Chondrocyte (in vitro differentiated cells): ENCODE results near the gene NAXD. TPM values are rescaled to one million over a fixed set of nuclear protein-coding genes. Genes with fewer than 3 reads are reported as not detected.

Experiments used
- DNase-seq: peaks from one replicate; pipeline ENCODE4 v3.0.0; 2021; ENCODE audit warnings: mixed read lengths, low spot score
- H3K27ac Mint-ChIP-seq: one replicate; pipeline ENCODE4 v1.8.0; 2021; ENCODE audit warnings: mild to moderate bottlenecking, moderate library complexity, mixed read lengths; ENCODE audit not compliant: unreplicated experiment
- H3K27me3 Mint-ChIP-seq: 2 replicates; pipeline ENCODE4 v1.8.0; 2021; ENCODE audit warnings: low read depth, mixed read lengths
- H3K36me3 Mint-ChIP-seq: 2 replicates; pipeline ENCODE4 v1.8.0; 2021; ENCODE audit warnings: low read depth, mixed read lengths
- H3K4me1 Mint-ChIP-seq: 2 replicates; pipeline ENCODE4 v1.8.0; 2021; ENCODE audit warnings: low read depth, mild to moderate bottlenecking, mixed read lengths
- H3K4me3 Mint-ChIP-seq: one replicate; pipeline ENCODE4 v1.8.0; 2021; ENCODE audit warnings: mild to moderate bottlenecking, moderate library complexity, mixed read lengths; ENCODE audit not compliant: unreplicated experiment
- H3K9me3 Mint-ChIP-seq: 2 replicates; pipeline ENCODE4 v1.8.0; 2021; ENCODE audit warnings: low read depth, mixed read lengths
- total RNA-seq: library from RNA; stranded (reverse); gene quantifications from 3 replicates; pipeline ENCODE4 v1.2.1, GENCODE V29; 2021
- TF ChIP-seq, protein P1 (sequence below): fragments of 200-600 bp; sonication (generic); IDR thresholded peaks from 2 replicates; pipeline ENCODE4 v1.5.0; 2021; ENCODE audit warnings: antibody characterized with exemption, mild to moderate bottlenecking, moderate library complexity

NAXD gene
- total RNA-seq, 1 donor from 2014 or later: 27.1 TPM

DNA sequence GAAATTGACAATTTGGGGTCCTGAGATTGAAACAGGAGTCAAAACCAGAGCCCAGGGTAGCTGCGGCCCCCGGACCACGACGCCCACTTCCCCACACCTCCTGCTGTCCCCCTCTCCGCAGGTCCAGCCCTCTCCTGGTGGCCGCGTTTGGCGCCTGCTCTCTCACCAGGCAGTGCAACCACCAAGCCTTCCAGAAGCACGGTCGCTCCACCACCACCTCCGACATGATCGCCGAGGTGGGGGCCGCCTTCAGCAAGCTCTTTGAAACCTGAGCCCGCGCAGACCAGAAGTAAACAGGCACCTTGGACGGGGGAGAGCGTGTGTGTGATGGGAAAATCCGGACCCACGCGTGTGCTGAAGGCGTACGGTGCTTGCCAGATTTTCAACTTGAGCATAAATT, 22.9 kb downstream of the NAXD start:
- Mint-ChIP-seq H3K27me3 (no peaks in the 10 kb centered on the region), H3K4me3 (no peak overlapping the region), H3K27ac (no peak overlapping the region), H3K36me3 (peaks cover 24% of the 10 kb centered on the region), H3K9me3 (no peaks in the 10 kb centered on the region), H3K4me1 (peaks cover 24% of the 10 kb centered on the region)
- TF ChIP-seq, protein P1, sequence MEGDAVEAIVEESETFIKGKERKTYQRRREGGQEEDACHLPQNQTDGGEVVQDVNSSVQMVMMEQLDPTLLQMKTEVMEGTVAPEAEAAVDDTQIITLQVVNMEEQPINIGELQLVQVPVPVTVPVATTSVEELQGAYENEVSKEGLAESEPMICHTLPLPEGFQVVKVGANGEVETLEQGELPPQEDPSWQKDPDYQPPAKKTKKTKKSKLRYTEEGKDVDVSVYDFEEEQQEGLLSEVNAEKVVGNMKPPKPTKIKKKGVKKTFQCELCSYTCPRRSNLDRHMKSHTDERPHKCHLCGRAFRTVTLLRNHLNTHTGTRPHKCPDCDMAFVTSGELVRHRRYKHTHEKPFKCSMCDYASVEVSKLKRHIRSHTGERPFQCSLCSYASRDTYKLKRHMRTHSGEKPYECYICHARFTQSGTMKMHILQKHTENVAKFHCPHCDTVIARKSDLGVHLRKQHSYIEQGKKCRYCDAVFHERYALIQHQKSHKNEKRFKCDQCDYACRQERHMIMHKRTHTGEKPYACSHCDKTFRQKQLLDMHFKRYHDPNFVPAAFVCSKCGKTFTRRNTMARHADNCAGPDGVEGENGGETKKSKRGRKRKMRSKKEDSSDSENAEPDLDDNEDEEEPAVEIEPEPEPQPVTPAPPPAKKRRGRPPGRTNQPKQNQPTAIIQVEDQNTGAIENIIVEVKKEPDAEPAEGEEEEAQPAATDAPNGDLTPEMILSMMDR: no peak
- no peak for DNase-seq

DNA sequence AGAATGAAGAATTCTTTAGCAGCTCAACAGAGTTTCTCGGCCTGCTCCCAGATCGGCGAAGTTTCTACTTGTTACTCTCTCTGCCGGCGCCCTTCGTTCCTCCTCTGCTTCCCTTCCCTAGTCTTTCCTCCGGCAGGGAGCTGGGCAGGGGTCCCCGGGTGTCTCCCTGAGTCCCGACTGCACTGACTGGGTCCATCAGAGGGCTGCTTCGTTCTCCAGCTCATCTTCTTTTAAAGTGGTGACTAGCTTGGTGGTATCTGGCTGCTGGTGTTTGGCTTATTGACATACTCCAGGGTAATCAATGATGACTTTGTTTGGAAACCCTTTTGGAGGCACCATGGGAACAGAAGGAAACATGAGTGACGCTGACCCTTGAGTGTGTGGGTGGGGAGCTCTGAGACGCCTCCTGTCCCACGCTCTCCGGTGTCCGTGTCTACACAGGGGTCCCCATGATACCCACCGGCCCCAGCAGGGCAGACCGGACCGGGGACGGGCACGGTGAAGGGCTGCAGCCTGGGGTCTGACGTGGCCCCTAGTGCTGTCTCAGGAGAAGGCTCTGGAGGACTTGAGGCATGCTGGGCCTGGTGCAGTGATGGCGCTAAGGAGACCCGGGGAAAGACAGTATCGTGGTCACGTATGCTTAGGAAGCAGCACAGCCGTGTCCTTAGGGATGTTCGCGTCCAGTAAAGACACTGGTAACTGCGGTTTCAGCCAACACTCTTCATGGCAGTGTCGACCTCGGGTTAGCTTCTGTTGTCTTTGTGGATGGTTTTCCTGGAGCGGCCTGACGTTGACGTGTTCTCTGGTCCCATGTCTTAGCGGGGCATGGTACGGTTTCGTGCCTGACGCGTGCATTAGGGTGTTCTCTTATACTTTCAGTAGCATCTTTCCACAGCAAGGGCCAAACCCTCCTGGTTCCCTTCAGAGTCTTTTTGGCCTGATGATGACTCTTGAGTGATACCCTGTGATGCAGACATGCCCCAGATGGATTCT, 23.8 kb downstream of the NAXD start:
- Mint-ChIP-seq H3K27me3 (no peaks in the 10 kb centered on the region), H3K9me3 (no peaks in the 10 kb centered on the region), H3K36me3 (peaks cover 24% of the 10 kb centered on the region), H3K27ac (no peak overlapping the region), H3K4me1 (peaks cover 20% of the 10 kb centered on the region), H3K4me3 (no peak overlapping the region)
- DNase-seq: no peak
- TF ChIP-seq, protein P1: no peak

DNA sequence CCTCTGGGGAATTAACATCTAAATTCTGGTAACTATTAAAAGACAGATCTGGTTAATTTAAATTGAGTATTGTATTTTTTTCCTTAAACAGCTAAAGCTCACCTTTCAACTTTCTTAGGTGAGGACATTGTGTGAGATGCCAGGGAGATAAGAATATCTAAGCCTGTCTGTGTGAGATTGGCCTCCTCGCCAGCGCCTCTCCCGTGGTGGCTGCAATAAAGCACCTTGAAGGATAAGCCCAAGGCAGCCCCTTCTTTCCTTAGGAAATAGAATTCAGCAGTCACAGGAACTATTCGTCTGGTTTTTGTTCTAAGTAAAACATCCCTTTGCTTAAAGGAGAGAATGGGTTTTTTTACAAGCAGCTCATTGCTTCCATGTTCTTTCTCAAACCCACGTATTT, 24.6 kb downstream of the NAXD start:
- Mint-ChIP-seq H3K36me3 (peaks cover 19% of the 10 kb centered on the region), H3K27me3 (no peaks in the 10 kb centered on the region), H3K4me1 (peaks cover 16% of the 10 kb centered on the region), H3K4me3 (no peak overlapping the region), H3K27ac (peak overlapping the region; percentile 68), H3K9me3 (no peaks in the 10 kb centered on the region)
- TF ChIP-seq, protein P1: no peak
- DNase-seq: no peak

DNA sequence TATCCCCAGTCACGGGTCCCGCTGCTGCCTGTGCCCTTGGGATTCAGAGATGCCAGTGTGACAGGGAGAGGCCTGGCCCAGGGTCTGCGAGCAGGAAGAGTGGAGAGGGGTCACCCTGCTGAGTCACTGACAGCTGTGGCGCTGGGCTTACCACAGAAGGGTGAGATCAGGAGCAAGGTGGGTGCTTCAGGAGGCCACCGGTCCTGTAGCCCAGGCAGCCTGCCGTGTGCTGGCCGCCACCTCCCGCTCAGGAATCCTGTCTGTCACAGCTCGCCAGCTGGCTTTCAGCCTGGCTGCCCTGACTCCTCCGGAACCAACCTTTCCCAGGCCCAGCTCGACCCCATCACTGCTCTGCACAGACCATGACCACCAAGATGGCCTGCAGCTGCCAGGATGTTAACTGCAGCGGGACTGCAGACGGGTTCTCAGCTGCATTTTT, 25.3 kb downstream of the NAXD start:
- Mint-ChIP-seq H3K9me3 (no peaks in the 10 kb centered on the region), H3K27me3 (no peaks in the 10 kb centered on the region), H3K4me1 (peaks cover 16% of the 10 kb centered on the region), H3K36me3 (peaks cover 17% of the 10 kb centered on the region), H3K4me3 (no peak overlapping the region), H3K27ac (peak overlapping the region; percentile 68)
- TF ChIP-seq, protein P1: no peak
- DNase-seq: no peak

DNA sequence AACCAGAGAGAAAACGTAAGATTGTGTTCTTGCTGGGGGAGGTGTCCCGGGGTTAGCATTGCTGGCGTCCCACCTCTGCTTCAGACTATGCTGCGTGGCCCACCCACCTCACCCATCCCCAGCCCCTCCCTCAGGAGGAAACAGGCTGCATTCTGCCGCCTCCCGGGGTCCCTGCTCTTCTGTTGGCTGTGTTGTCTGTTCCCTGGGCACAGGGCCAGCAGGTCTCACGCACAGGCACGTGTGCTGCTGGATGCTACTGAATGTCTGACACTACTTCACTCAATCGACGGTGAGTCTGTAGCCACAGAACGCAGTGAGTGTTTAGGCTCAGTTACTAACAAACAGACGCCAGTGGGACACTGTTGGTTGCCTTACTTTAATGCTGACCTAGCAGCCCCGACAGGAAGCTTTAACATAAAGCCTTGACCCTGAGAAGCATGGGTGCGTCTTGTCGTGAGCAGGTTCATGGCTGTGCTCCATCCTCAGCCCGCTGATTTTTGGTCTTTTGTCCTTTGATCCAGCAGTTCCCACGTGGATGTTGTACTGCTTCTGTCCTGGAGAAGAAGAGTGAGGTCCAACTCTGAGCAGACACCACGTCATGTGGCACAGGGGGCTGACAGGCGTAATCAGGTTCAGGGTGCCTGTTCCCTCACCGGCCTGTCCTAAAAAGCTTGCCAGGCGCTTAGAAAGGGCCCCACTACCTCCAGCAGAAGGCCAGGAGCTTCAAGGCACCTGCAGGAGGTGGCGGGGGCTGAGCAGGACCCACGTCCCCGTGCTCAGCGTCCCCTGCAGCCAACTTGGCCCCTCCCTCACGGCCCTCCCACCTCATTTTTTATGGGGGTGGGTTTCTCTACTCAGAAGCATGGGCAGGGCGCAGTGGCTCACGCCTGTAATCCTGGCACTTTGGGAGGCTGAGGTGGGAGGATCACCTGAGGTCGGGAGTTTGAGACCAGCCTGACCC, 26.0 kb downstream of the NAXD start:
- Mint-ChIP-seq H3K36me3 (peaks cover 15% of the 10 kb centered on the region), H3K27ac (peak overlapping the region; percentile 68), H3K9me3 (no peaks in the 10 kb centered on the region), H3K4me1 (peaks cover 16% of the 10 kb centered on the region), H3K27me3 (no peaks in the 10 kb centered on the region), H3K4me3 (no peak overlapping the region)
- TF ChIP-seq, protein P1: no peak
- no peak for DNase-seq
